GM18508 (cell line): Measurements from ENCODE around the gene CXCR2.
"Not testable (repeated sequence)": the region's sequence is repeated elsewhere in the genome, so short reads cannot be mapped to it uniquely, and the experiment has no call there.

Experiments
- ATAC-seq: cut with Tn5 transposase; IDR thresholded peaks from one replicate; pipeline ENCODE4 v1.9.1; 2021; ENCODE audit warnings: moderate number of reproducible peaks; ENCODE audit not compliant: insufficient read depth, unreplicated experiment

The CXCR2 gene

DNA sequence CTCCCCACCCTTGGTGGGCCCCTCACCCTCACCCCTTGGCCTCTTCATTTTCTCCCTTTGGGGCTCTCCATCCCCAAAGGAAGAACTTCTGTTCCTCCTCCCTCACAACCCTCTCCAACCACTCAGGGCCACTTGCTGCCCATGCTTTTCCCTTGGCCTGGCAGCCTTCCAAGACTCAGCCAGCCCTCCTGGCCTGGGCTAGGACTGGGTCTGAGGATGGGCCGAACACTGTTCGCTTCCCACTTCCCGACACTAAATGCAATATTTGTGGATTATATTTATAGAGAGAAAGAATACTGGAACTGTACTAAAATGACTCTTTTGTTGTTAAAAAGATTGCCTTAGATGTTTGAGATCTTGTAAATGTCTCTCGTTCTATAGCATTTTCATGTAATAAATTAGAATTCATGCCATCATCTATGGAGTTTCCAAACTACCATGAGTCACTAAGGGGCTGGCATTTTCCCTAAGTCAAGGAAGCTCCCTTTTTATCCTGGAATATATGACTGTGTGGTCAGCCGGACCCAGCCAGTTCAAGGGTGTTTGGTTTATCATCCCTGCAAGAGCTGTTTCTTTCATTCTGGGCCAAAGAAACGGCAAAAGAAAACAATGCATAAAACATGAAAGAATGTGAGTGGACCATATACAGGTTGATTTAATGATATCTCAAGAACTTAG is 3.8 kb downstream of the CXCR2 start:
- ATAC-seq: no peak

GRCh38 chr2:218130377-218130776 is 4.5 kb downstream of the CXCR2 start:
- no peak for ATAC-seq

DNA sequence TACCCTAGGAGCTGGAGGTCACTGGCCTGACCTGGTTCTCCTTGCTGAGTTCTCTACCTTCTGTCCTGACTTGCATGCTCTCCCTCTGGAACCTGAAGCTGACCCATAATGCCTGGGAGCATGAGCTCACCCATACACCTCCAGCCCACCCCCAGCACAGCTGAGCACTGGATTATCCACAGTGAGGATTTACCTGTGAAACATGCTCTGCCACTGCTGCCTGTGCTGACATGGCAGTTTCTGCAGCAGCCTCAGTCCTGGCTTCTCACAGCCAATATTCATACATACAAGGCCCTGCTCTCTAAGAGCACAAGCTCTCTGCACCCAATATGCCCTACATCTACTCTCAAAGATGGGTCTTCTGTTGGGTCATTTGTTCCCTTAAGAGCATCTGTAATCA is 5.0 kb downstream of the CXCR2 start:
- no peak for ATAC-seq

- ATAC-seq: no peak
Observed at GRCh38 chr2:218137514-218137913, 11.7 kb downstream of the CXCR2 start.

GRCh38 chr2:218138047-218138446 is 12.2 kb downstream of the CXCR2 start:
- no peak for ATAC-seq

DNA sequence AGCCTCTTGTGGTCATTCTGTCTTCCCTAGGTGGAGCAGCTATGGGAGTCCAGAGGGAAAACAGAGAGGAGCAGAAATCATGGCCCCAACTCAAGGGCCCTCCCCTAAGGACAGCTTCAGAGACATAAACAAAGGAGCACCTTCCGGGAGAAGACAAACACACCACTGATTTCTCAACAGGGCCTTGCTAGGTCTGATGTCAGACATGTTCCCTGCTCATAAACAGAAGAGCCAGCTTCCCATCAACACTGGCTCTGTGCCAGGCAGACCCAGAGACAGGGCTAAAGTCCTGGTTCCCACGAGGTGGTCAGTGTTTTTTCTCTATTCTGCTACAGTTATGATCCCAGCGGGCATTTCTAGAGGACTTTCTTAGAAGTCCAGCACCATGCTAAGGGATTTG is 19.3 kb downstream of the CXCR2 start:
- ATAC-seq: no peak

GRCh38 chr2:218146056-218146455 is 20.2 kb downstream of the CXCR2 start:
- no peak for ATAC-seq

DNA sequence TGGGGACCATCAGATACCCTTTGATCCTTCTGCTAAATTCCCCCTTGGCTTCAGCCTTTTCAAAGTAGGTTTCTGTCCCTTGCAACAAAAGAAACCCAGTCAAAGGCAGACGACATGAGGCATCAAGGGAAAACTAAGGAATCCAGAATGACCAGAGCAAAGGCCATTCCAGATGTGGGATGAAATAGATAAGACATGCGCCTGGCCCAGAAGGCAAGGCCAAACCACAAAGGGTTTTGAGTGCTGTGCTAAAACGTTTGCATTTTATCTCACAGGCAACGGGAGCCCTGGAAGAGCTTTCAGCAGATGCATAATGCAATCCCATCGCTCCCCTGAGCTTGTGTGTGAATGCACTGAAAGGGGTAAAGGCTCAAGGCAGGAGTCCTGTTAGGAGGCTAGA is 23.3 kb downstream of the CXCR2 start:
- ATAC-seq: no peak

GRCh38 chr2:218149848-218150440 is 24.1 kb downstream of the CXCR2 start:
- ATAC-seq: no peak

- no peak for ATAC-seq
Observed at GRCh38 chr2:218152172-218152571, 26.3 kb downstream of the CXCR2 start.

GRCh38 chr2:218152777-218153176 is 26.9 kb downstream of the CXCR2 start:
- no peak for ATAC-seq

DNA sequence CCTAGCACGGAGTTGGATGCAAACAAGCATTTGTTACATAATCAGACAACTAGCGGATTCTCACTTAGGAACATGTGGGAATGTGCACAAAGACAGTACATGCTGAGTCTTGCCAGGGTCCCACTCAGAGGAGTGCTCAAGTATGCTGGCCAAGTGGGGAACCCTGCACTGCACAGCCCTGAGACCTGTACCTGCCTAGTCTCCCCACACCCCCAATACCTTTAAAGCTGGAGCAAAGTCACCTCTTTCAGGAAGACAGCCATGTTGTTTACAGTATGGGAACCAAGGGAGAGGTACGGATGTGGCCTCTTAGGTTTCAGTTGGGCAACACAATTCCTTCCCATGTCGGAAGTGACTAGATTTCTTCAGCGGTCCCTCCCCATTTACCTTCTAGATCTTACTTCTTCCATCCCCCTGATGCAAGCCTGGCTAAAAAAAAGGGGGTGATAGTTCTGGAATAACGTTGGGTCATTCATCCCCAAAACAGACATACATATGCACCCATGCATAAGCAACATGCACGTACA is 30.2 kb downstream of the CXCR2 start:
- ATAC-seq: no peak

DNA sequence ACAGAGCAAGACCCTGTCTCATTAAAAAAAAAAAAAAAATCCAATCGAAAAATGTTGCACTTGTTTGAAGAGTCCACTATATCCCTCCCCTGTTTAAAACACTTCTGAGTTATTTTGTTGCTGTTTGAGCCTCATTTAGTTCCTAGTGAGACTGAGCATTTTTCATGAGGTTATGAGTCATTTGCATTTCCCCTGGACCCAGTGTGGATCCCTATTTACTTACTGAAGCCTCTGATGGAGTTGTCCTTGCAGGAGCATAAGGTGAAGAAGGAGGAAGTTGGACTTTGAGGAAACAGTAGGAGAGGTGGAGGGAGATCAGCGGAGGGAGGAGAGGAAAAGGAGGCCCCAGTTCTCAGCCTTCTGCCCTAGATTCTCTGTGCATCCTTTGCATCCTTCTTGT is 35.8 kb downstream of the CXCR2 start:
- ATAC-seq: no peak

DNA sequence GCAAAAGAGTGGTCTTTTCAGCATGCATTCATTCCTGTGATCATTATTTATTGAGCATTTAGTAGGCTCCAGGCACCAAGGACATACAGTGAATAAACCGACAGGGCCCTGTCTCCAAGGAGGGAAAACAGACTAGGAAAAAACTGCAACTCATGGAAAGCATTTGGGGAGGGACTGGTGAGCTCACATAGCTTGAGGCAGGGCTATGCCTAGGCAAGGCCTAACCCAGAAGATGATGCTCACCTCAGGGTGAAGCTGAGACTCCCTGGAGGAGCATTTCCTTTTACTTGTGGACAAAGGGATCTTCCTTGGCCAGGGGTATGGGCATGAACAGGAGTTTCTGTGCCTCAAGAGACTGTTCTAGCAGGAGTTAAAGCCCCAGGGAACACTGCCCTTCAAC is 37.0 kb downstream of the CXCR2 start:
- ATAC-seq: no peak

DNA sequence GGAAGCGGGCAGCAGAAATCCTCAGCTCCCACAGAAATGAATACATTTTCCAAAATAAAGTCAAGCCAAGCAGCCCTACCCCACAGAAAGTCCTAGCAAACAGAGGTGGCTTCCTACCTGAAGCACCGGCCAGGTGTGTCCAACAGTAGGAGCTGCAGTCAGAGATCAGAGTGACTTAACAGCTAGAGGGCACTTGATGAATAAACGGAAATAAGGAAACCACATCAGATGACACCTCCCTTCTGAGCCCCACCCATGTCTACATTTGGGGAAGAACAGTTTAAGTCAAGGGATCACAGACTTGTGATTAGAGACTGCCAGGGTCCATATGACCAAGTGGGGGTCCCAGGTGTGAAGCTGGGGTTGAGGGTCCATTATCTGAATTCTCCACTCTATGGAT is 41.0 kb downstream of the CXCR2 start, which contains the start of gene CXCR1:
Gene CXCR1 (minus strand): TSS at position 172 of the 400 bp plus-strand sequence. CDS start 1,751 bp downstream, outside the sequence.
- no peak for ATAC-seq

DNA sequence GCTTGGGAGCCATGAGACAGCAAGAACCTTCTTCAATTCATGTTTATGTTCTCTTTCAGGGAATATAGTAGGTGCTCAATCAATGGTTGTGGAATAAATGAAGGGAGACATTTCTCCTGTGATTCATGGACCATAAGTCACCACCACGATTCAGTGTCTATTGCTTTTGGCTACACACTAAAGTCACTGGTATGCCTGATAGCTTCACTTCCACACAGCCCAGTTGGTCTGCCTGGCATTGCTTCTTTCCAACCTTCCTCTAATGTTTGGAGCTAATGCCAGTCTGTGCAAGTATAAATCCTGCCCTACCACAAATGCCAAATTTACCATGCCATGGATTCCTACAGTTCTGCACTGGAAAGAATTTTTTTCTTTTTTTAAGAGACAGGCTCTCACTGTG is 42.2 kb downstream of the CXCR2 start:
- ATAC-seq: no peak

DNA sequence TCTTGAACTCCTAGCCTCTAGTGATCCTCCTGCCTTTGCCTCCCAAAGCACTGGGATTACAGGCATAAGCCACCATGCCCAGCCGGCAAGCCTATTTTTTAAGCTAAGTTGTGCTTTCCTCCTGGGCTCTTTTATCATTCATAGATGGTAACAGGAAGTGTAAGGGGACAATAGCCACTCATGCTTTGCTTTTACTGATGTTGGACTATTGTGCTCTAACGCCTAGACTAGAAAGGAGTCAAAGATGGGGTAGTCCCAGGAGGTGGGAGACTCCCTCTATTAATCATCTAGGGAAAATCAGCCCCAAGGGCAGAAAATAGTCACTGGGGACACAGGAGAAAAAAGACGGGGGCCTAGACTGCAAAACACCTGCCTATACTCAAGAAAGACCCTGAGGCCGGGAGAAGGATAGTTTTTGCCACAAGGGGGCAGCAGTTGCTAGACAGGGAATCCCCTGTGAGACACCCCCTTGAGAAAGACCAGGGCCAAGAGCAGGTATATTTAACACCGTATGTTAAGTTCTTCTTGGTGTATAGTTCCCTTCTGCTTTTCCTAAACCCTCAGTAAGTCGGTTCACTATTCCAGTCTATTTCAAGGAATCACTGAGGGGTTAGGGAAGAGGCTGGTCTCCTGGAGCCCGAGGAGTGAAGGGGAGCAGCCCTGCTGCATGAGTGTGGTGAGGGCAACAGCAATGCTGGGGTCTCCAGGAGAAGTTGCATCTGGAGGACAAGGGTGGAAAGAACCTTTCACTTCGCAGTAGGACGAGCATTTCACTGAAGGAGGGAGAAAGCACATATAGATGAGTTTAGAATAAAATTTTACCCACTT is 43.0 kb downstream of the CXCR2 start:
- ATAC-seq: no peak

- ATAC-seq: no peak
Observed at GRCh38 chr2:218169757-218170546, 44.1 kb downstream of the CXCR2 start.

DNA sequence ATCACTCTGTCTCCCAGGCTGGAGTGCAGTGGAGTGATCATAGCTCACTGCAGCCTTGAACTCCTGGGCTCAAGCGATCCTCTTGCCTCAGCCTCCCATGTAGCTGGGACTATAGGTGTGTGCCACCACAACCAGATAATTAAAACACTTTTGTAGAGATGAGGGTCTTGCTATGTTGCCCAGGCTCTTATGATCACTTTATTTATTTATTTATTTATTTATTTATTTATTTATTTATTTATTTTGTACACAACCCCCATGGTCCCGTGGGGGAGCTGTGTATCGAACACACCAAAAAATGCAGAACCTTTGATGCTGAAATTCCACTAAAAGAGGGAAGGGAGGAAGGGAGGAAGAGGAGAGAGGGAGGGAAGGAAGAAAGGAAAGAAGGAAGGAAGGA is 45.9 kb downstream of the CXCR2 start:
- ATAC-seq: not testable (repeated sequence)

GRCh38 chr2:218172845-218173244 is 47.0 kb downstream of the CXCR2 start:
- ATAC-seq: no peak
